ENCODE measurements around the gene NATD1.

DNA sequence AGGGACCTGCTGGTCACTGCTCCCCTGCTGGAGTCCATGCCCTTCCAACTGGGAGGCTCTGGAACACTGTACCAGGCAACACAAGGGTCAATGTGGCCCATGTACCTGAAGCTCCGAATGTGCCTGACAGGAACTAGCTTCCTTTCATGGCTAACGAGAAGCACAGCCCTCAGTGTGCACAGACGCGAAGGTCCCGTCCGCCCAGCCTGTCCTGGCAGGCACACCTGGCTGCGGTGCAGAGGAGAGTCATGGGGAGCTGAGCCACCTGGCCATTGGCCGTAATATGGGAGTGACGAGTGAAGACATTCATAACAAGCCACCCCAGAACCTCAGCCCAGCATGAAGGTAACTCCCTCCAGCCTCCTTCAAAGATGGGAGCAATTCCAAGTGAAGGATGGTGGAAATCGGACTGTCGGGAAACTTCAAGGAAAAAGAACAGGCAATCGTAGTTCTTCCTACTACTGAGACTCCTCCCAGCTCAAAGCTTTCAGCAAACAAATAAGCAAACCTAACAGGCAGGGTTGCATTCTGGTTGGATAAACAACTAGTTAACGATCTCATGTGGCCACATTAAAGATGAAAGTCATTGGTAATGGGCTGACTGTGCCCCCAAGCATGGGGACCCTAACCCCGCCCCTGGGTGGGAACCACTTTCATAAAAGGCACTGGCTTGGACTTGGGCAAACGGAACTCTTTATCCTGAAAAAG is 52.5 kb downstream of the NATD1 start:
- no peak for TF ChIP-seq RFX5 (IDR thresholded peaks at IDR 0.05; ENCODE audit: borderline replicate concordance, low read depth, low read length)
- TF ChIP-seq POLR2A (IDR thresholded peaks at IDR 0.05; ENCODE audit: control extremely low read depth in 1 of 2, low read depth in 2 of 2, low read length in 2 of 2): no peak
- TF ChIP-seq, protein P1, sequence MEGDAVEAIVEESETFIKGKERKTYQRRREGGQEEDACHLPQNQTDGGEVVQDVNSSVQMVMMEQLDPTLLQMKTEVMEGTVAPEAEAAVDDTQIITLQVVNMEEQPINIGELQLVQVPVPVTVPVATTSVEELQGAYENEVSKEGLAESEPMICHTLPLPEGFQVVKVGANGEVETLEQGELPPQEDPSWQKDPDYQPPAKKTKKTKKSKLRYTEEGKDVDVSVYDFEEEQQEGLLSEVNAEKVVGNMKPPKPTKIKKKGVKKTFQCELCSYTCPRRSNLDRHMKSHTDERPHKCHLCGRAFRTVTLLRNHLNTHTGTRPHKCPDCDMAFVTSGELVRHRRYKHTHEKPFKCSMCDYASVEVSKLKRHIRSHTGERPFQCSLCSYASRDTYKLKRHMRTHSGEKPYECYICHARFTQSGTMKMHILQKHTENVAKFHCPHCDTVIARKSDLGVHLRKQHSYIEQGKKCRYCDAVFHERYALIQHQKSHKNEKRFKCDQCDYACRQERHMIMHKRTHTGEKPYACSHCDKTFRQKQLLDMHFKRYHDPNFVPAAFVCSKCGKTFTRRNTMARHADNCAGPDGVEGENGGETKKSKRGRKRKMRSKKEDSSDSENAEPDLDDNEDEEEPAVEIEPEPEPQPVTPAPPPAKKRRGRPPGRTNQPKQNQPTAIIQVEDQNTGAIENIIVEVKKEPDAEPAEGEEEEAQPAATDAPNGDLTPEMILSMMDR (IDR thresholded peaks at IDR 0.05; ENCODE audit: control extremely low read depth in 1 of 3, insufficient read depth in 1 of 3, low read depth in 1 of 3, low read length in 3 of 3): no peak
